IPS-NIHi7 (cell line): ENCODE measurements around the gene SLC12A7.
A peak's percentile ranks its signal among the peaks of the same experiment; 100 is the strongest.

Experiments
- DNase-seq: peaks from one replicate; pipeline ENCODE4 v3.0.0; 2012; ENCODE audit warnings: mixed read lengths; ENCODE audit errors: extremely low spot score

SLC12A7 gene

DNA sequence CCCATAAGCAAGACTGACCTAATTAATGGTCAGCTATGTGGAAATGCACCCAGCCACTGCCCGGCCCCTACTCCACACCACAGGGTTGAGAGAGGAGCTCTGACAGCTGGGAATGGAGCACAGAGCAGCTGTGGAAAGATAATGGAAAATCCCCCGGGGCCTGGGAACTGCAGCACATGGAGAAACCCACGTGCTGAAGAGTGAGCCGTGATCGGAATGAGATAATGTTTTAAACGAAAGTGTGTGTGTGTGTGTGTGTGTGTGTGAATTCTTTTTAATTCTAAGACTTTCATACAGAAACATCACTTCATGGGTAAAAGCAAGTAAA, 13.1 kb upstream of the SLC12A7 start:
- no peak for DNase-seq

DNA sequence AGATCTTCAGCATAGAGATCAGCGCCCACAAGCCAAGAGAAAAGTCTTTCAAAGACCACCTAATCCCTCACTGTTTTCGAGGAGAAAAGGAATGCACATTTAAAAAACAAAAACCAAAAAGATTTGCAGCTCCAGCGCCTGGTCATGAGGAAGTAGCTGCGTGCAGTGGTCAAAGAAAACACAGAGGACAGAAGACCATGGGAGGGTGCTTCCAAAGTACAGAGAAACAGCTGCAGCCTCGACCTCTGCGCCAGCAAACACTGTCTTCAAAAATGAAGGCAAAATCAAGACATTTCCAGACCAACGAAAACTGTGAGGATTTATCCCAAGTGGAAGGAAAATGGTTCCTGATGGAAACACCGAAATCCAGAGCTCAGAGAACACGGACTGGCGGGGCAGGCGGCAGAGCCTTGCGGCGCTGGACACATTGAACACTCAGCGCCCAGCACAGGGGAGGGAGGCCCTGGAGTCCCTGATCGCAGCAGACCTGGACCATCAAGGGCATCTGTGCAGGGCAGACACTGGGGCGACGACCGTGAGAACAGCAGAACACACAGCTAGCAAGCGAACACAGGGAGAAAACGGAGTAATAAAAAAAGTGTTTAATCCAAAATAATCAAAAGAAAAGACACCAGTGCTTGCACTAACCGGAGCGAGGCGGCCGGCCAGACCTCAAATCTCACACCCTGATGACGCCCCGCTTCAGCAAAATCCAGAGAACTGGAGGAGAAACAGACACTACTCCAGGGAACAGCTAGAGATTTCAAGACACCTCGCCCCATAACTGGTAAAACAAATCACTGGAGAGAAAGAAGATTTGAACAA, 12.6 kb upstream of the SLC12A7 start:
- DNase-seq = no peak

- DNase-seq = no peak
These were observed 11.7 kb upstream of the SLC12A7 start for GRCh38 chr5:1123418-1124147.

GRCh38 chr5:1122511-1123294, 10.8 kb upstream of the SLC12A7 start:
- no peak for DNase-seq

DNA sequence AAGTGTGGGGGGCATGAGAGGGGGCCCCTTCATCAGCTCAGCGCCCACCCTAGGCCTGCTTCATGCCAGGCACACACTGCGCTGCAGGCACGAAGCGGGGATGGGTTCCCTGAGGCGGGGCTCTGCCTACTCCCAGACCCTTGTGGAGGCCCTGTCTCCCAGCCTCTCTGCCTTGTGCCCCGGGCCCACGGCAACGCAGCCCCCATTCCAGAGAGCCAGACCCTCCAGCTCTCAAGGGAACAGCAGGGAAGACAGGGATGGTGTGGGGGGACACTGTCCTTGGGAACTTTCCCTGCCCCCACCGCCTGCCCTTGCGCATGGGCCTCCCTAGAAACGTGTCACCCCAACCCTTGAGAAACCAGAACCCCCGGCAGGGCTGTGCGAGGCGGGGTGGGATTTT, 10.0 kb upstream of the SLC12A7 start:
- no peak for DNase-seq

- no peak for DNase-seq
These were observed 9.2 kb upstream of the SLC12A7 start for GRCh38 chr5:1121044-1121443.

DNA sequence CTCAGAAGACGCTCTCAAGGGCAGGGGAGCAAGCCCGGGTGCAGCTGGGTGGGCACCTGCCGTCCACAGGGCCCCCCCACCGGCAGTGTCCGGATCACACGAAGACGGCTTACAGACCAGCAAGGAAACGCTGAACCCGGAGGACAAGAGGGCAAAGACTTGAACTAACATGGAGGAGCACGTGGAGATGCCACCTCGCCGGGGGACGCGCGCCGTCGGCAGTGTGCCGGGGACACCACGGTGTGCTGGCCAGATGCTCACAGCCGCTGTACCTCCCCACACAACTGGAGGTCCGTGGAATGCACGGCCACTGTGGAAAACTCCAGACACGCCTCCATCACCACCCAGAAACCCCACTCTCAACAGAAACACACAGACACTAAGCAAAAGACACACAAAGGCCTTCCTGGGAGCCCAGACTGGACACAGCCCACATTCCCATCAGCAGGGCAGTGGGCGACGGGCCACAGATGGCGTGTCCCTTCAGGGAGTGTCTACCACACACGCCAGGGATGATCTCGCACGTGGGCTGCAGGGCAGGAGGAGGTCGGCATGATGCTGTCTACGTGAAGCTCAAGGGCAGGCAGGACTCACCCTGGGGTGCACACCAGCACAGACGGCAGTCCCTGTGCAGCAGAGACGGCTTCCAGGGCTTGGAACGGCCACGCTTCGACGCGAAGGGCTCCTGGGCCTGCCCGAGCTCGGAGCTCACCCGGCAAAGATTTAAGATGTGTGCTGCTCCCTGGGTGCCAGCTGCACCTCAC, 8.6 kb upstream of the SLC12A7 start:
- no peak for DNase-seq

GRCh38 chr5:1119312-1119831, 7.5 kb upstream of the SLC12A7 start:
- DNase-seq = no peak

GRCh38 chr5:1118738-1119137, 6.9 kb upstream of the SLC12A7 start:
- peak; percentile 65 for DNase-seq

DNA sequence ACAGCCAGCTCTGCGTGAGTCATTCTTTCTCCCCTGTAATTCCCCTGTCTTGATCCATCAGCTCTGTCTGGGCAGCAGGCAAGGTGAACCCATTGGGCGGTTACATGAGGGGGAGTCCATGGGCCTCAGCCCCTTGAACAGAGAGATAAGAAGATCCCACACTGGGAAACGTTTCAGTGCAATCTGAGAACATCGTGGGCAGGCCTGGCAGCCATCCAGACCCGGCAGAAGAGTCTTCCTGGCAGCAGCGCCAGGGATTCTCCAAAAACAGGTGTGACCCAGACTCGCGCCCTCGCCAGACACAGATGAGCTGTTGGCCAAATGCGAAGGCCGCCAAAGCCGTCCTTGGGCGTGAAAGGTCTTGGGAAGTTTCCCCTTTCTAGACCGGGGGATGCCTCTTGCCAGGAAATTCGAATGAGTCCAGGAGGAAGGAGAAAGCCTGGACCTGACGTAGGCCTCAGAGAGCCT, 6.4 kb upstream of the SLC12A7 start:
- DNase-seq = no peak

- no peak for DNase-seq
These were observed 5.1 kb upstream of the SLC12A7 start for GRCh38 chr5:1116977-1117376.

GRCh38 chr5:1116109-1116740, 4.4 kb upstream of the SLC12A7 start:
- DNase-seq = no peak

DNA sequence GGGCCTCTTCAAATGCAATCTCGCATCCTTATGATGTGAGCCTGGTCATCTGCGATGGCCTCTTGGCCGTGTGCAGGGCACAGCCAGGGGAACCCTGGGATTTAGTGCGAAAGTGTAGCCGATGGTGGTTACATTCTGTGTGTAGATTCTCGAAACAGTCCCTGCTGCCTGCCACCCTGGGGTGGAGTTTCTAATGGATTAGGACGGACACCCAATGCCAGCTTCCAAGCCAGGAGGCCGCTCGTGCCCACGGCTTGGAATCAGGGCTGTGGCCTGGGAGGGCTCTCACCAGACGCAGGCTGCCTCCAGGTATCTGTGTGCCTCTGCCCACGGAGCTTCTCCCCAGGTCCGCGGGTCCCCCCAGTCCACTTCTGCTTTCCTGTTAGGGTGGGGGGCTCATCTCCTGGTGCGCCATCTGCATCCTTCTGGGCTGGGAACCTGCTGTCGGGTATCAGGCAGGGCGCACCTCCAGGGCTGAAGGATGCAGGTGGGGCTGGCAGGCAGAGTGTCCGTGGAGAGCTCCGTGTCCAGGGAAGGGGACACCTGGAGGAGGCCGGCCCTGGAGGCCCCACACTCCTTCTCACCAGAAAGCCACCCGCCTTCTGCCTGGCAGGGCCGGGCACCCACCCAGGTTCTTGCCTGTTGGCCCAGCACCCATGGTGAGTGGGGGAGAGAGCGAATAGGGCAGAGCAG, 3.4 kb upstream of the SLC12A7 start:
- DNase-seq = no peak

DNA sequence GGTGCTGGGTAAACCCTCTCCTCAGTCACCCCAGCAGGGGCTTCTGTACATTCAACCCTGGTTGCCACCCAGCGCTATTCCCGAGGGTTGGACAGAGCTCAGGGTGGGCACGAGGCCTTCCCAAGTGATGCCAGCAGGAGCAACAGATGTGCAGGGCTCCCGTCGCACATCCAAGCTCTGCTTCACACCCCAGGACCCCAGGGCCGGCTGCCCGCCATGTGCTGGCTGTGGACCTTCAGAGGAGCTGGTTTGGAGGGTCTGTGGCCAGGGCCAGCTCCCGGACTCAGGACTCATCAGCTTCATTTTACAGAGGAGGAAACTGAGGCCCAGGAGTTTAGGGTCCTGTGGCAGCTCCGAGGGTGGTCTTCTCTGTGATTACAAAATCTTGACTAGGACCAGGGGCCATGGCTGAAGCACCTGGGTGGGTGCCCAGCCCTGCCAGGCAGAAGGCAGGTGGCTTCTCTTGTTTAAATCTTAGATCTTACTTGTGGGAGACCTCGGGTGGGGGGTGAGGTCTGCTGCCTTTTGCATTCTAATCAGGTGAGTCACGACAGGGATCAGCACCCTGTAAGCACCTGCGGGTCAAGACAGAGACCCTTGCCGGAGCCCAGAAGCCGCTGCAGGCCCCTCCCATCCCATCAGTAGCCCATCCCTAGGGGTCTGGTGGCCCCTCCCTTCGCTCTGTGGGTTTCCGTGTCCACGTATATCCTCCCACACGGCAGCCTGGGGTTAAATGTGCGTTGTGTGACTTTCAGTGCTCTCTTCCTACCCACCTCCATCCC, 2.1 kb upstream of the SLC12A7 start:
- DNase-seq = no peak

- DNase-seq = no peak
These were observed 1.4 kb upstream of the SLC12A7 start for GRCh38 chr5:1113332-1113690.

DNA sequence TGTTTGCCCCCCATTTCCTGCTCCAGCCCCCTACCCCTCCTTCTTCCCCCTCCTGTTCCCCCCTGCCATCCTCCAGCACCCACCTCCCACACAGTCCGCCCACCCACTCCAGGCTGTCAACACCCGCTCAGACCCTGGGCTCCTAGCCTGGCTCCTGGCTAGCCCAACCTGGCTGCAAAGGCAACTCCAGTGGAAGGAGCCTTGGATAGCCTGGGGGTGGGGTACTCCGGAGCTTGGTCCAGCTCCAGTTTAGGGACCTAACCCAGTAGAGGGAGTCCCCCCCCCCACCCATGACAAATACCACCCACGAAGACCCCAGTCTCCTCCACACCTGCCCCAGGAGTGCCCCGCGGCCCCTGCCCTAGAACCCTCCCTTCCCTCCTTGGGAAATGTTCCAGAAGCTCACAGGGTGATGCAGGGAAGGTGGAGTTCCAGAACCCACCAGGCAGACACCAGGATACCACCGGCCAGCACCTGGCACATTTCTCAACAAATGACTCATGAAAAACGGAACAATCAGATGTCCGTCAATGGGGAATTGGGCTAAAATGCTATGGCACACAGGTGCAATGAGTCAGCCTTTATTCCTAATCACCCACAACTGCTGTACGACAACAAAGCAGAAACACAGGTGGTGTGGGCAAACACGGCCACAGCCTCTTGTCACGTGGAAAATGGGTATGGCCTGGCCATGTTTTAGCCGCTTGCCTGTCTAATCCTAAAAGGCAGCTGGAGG, 901 bp upstream of the SLC12A7 start:
- no peak for DNase-seq

DNA sequence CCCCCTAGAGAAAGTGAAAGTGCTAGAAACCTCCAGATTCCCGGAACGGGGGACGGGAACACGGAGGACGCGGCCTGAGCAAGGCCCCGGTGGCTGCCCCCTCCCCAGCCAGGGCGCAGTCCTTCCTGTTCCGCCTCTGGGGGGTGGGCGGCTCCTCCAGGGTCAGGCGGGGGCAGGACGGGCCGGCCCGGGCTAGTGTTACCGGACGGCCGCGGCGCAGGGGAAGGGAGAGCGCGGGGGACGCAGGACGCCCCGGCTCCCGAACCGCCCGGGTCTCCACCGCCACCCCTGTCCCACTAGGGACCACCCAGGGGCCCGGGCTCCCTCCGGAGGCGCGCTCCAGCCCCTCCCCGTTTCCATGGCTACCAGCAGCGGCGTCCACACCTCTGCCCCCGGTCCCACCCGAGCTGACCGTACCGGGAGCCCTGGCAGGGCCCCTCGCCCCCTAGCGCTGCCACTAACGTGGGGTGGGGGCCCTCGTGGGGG, 579 bp downstream of the SLC12A7 start:
- peak; percentile 71 for DNase-seq

DNA sequence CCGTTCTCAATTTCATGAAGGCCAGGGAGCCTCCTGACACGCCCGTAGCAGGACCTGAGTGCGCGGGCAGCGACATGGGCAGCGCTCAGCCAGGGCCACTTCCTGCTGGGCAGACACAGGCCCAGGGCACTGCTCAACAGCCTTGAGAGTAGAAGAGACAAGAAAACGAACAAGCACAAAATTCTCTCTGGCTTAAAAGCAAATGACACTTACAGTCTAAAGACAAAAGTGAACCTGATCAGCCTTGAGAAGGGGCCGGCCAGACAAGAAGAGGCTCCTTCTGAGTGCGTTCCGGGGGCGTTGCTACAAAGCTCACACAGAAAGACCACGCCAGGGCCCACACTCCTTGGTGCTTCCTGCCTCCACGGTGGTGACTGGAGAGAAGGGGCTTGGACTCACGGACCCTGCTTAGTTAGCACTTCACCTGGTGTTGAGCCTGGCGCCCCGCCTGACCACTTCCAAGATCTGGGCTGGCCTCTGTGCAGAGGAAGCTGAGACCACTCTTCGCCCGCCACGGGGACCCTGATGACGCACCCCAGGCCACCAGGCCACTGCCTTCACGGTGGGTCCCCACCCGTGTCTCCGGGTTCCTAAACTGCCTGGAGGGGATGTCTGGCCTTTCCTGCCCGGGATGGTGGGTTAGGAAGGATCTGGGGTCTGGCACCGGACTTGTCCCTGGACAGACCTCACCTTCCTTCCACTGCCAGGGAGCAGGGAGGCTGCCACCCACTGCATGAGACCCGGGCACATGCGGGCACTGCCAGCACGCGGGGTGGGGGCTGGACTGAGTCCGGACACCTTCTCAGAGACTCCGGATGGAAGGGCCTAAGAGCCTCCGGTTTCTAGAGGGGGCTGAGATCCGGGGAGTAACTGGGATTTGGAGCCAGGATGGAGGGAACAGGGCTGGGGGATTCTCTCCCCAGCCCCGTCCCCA, 1.3 kb downstream of the SLC12A7 start:
- no peak for DNase-seq
